ENCODE measurements around the gene MYDGF.

The MYDGF gene

DNA sequence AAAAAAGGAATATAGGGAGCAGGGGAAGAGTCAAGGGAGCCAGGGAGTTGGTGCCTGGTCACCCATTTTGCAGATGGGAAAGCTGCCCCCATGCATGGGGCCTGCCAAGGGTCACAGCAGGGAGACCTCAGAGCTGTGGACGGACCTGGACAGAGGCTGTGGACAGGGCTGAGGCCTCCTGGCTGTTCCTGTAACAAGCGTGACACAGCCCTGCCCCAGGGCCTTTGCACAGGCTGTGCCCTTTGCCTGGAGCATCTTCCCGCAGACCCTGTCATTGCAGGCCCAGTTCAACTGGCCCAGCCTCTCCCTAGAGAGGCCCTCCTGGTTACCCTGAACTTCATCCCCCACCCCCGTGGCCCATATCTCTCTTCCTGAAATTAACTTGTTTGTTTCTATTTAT is 24.4 kb downstream of the MYDGF start:
- TF ChIP-seq, protein P1, sequence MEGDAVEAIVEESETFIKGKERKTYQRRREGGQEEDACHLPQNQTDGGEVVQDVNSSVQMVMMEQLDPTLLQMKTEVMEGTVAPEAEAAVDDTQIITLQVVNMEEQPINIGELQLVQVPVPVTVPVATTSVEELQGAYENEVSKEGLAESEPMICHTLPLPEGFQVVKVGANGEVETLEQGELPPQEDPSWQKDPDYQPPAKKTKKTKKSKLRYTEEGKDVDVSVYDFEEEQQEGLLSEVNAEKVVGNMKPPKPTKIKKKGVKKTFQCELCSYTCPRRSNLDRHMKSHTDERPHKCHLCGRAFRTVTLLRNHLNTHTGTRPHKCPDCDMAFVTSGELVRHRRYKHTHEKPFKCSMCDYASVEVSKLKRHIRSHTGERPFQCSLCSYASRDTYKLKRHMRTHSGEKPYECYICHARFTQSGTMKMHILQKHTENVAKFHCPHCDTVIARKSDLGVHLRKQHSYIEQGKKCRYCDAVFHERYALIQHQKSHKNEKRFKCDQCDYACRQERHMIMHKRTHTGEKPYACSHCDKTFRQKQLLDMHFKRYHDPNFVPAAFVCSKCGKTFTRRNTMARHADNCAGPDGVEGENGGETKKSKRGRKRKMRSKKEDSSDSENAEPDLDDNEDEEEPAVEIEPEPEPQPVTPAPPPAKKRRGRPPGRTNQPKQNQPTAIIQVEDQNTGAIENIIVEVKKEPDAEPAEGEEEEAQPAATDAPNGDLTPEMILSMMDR (IDR thresholded peaks at IDR 0.05; ENCODE audit: insufficient read depth, low read depth, low read length, missing control alignments), result no peak
- H3K4me3 ChIP-seq (ENCODE audit: low read depth, low read length), result no peak overlapping the region
- DNase-seq (ENCODE audit: low read depth), result no peak

DNA sequence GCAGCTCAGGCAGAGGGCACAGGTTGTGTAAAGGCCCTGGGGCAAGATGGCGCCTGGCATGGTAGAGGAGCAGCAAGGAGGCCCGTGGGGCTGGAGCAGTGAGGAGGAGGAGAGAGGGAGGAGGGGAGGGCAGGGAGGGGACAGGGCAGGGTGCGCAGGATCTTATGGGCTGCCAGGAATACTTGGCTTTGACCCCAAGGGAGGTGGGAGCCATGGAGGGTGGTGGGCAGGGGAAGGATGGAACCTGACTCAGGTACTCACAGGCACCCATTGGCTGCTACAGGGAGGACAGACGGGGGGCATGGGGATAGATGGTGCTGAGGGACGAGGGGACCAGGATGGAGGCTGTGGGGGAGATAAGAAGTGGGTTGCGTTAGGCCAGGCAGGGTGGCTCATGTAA is 27.5 kb downstream of the MYDGF start:
- TF ChIP-seq, protein P1 (IDR thresholded peaks at IDR 0.05; ENCODE audit: insufficient read depth, low read depth, low read length, missing control alignments), result no peak
- no peak for DNase-seq (ENCODE audit: low read depth)
- H3K4me3 ChIP-seq (ENCODE audit: low read depth, low read length), result no peak overlapping the region

DNA sequence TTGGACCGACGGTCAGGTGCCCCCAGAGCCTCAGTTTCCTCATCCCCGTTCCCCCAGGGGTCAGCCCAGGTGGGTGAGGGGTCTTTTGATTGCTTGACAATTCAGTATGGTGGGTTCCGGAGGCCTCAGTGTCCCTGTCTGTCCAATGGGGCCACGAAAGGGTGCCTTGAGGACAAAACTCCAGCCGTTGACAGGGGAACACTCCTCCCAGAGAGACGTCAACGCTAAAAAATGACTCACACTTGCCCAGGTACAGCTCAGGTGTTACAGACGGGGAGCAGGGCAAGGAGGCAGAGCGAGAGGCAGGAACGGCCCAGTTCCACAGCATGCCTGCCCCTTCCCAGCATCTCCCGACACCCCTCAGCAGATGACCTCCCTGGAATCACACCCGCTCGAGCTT is 29.0 kb downstream of the MYDGF start:
- H3K4me3 ChIP-seq (ENCODE audit: low read depth, low read length), result no peak overlapping the region
- TF ChIP-seq, protein P1 (IDR thresholded peaks at IDR 0.05; ENCODE audit: insufficient read depth, low read depth, low read length, missing control alignments), result no peak
- no peak for DNase-seq (ENCODE audit: low read depth)

DNA sequence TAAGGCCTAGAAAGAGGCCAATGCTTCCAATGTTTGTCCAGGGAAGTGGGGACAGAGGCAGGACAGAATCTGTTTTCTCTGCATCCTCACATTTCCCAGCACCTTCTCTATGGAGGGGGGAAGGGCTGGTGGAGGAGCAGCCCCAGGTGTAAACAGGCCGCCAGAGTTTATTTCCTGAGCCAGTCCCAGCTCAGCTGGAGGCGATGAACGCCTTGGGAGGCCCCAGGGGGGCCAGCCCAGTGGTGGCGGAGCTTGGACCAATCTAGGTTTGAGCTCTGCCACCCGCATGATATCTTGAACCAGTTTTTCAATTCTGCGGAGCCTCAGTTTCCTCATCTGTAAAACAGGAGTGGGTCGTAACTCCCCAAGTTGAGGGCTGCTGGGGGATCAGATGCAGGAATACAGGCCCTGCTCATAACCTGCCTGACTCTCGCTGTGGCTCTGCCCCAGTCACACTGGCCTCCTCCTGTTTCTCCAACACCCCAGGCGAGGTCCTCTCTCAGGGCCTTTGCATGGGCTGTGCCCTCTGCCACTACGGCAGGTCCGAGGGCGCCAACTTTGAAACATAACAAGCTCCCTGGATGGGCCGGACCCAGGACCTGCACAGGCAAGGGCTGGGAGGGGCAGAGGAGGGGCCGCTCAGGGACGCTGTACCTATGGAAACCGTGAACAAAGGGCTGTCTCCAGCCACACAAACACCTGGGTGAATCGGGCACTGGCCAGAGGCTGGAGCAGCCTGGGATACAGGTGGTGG is 29.7 kb downstream of the MYDGF start:
- peak overlapping the region; percentile 87 for H3K4me3 ChIP-seq (ENCODE audit: low read depth, low read length)
- DNase-seq (ENCODE audit: low read depth), result no peak
- TF ChIP-seq, protein P1 (IDR thresholded peaks at IDR 0.05; ENCODE audit: insufficient read depth, low read depth, low read length, missing control alignments), result no peak

DNA sequence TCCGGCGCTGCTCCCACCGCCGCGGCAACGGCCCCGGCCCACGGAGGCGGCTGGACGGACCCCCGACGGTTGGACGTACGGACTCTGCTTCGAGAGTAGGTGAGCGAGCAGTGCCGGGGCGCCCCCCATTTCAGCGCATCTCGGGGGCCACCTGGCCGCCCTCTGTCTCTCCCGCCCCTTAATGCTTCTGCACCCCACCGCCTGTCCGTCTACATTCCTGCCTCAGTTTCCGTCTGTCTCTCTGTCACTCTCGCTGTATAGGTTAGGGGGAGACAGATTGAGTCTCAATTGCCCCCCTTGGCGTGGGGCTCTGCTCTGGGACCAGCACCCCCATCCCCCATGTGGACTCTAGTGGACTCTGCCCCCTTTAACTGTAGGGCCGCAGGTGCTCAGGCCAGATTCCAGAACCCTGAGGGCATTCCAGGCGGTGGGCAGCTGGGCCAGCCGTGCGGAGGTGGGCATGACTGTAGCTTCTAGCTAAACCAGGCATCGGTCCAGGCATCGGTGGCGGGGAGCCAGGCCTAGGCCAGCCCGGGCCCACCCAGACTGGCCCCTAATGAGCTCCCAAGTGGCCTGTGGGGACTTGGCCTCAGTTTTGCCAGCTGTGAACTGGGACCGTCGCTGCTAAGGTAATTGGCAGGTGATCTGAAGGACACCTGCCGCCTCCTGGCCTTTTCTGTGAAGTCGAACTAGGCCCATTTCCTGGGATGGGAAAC is 30.5 kb downstream of the MYDGF start:
- TF ChIP-seq, protein P1 (IDR thresholded peaks at IDR 0.05; ENCODE audit: insufficient read depth, low read depth, low read length, missing control alignments), result no peak
- no peak for DNase-seq (ENCODE audit: low read depth)

DNA sequence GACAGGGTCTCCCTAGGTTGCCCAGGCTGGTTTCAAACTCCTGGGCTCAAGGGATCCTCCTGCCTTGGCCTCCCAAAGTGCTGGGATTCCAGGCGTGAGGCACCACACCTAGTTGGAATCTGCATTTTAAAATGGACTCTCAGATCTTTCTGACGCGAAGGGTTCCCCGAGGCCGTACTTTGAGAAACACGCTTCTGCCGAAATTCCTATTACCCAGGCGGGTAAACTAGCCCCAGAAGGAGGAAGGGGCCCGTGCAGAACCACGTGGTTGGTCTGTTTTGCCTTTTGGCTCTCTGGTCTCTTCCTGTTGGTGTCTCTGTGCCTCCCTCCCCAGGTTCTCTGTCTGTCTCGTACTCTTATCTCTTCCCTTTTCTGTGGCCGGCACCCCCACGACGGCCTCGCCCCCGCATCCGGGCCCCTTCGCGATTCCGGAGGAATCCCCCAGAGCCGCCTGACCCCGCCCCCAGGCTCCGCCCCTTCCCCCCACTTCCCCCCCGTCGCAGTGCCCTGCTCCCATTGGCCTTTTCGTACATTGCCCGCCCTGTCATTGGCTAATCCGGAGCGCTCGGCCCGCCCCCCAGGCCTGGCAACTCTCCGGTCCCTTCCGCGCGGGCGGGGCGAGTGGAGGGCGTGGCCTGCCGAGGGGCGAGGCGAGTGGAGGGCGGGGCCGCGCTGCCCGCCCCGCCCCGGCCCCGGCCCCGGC is 31.2 kb downstream of the MYDGF start, which contains the start of gene TNFAIP8L1:
TNFAIP8L1 (plus strand) TSS at position 689 of the 703 bp plus-strand sequence. CDS start 12,354 bp downstream, outside the sequence.
- TF ChIP-seq, protein P1 (IDR thresholded peaks at IDR 0.05; ENCODE audit: insufficient read depth, low read depth, low read length, missing control alignments), result no peak
- DNase-seq (ENCODE audit: low read depth), result peak; percentile 99
- H3K4me3 ChIP-seq (ENCODE audit: low read depth, low read length), result peak within 1 kb of the TSS; percentile 87

More for the DNA sequence above, 30.5 kb downstream of the MYDGF start:
- H3K4me3 ChIP-seq (ENCODE audit: low read depth, low read length), result peak overlapping the region; percentile 87

All from GM12865 (cell line).